ENCODE data around the gene STH.
"Not testable (repeated sequence)": the region's sequence is repeated elsewhere in the genome, so short reads cannot be mapped to it uniquely, and the experiment has no call there.

Gene STH

DNA sequence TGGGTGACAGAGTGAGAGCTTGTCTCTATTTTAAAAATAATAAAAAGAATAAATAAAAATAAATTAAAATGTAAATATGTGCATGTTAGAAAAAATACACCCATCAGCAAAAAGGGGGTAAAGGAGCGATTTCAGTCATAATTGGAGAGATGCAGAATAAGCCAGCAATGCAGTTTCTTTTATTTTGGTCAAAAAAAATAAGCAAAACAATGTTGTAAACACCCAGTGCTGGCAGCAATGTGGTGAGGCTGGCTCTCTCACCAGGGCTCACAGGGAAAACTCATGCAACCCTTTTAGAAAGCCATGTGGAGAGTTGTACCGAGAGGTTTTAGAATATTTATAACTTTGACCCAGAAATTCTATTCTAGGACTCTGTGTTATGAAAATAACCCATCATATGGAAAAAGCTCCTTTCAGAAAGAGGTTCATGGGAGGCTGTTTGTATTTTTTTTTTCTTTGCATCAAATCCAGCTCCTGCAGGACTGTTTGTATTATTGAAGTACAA lies 8.5 kb downstream of the STH start:
- no peak for DNase-seq (ENCODE audit: low spot score)

- no peak for DNase-seq (ENCODE audit: low spot score)
These were observed 9.5 kb downstream of the STH start for GRCh38 chr17:46008591-46008990.

GRCh38 chr17:46009681-46010596 lies 10.9 kb downstream of the STH start:
- DNase-seq (ENCODE audit: low spot score), result peak; percentile 90

DNA sequence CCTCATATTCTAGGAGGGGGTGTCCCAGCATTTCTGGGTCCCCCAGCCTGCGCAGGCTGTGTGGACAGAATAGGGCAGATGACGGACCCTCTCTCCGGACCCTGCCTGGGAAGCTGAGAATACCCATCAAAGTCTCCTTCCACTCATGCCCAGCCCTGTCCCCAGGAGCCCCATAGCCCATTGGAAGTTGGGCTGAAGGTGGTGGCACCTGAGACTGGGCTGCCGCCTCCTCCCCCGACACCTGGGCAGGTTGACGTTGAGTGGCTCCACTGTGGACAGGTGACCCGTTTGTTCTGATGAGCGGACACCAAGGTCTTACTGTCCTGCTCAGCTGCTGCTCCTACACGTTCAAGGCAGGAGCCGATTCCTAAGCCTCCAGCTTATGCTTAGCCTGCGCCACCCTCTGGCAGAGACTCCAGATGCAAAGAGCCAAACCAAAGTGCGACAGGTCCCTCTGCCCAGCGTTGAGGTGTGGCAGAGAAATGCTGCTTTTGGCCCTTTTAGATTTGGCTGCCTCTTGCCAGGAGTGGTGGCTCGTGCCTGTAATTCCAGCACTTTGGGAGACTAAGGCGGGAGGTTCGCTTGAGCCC lies 11.6 kb downstream of the STH start:
- DNase-seq (ENCODE audit: low spot score), result no peak

DNA sequence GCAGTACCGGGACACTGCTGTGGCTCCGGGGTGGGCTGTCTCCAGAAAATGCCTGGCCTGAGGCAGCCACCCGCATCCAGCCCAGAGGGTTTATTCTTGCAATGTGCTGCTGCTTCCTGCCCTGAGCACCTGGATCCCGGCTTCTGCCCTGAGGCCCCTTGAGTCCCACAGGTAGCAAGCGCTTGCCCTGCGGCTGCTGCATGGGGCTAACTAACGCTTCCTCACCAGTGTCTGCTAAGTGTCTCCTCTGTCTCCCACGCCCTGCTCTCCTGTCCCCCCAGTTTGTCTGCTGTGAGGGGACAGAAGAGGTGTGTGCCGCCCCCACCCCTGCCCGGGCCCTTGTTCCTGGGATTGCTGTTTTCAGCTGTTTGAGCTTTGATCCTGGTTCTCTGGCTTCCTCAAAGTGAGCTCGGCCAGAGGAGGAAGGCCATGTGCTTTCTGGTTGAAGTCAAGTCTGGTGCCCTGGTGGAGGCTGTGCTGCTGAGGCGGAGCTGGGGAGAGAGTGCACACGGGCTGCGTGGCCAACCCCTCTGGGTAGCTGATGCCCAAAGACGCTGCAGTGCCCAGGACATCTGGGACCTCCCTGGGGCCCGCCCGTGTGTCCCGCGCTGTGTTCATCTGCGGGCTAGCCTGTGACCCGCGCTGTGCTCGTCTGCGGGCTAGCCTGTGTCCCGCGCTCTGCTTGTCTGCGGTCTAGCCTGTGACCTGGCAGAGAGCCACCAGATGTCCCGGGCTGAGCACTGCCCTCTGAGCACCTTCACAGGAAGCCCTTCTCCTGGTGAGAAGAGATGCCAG lies 12.9 kb downstream of the STH start:
- DNase-seq (ENCODE audit: low spot score), result no peak

DNA sequence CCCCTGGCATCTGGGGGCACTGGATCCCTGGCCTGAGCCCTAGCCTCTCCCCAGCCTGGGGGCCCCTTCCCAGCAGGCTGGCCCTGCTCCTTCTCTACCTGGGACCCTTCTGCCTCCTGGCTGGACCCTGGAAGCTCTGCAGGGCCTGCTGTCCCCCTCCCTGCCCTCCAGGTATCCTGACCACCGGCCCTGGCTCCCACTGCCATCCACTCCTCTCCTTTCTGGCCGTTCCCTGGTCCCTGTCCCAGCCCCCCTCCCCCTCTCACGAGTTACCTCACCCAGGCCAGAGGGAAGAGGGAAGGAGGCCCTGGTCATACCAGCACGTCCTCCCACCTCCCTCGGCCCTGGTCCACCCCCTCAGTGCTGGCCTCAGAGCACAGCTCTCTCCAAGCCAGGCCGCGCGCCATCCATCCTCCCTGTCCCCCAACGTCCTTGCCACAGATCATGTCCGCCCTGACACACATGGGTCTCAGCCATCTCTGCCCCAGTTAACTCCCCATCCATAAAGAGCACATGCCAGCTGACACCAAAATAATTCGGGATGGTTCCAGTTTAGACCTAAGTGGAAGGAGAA lies 13.5 kb downstream of the STH start:
- DNase-seq (ENCODE audit: low spot score), result no peak

GRCh38 chr17:46013127-46013501 lies 14.1 kb downstream of the STH start:
- no peak for DNase-seq (ENCODE audit: low spot score)

- peak; percentile 88 for DNase-seq (ENCODE audit: low spot score)
These were observed 14.6 kb downstream of the STH start for GRCh38 chr17:46013502-46014165.

DNA sequence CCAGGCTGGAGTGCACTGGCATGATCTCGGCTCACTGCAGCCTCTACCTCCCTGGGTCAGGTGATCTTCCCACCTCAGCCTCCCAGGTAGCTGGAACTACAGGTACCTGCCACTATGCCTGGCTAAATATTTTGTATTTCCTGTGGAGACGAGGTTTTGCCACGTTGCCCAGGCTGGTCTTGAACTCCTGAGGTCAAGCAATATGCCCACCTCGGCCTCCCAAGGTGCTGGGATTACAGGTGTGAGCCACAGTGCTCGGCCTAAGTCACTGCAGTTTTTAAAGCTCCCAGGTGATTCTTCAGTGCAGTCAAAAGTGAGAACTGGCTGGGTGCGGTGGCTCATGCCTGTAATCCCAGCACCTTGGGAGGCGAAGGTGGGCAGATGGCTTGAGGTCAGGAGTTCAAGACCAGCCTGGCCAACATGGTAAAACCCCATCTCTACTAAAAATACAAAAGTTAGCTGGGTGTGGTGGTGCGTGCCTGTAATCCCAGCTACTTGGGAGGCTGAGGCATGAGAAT lies 20.4 kb downstream of the STH start:
- DNase-seq (ENCODE audit: low spot score), result not testable (repeated sequence)

DNA sequence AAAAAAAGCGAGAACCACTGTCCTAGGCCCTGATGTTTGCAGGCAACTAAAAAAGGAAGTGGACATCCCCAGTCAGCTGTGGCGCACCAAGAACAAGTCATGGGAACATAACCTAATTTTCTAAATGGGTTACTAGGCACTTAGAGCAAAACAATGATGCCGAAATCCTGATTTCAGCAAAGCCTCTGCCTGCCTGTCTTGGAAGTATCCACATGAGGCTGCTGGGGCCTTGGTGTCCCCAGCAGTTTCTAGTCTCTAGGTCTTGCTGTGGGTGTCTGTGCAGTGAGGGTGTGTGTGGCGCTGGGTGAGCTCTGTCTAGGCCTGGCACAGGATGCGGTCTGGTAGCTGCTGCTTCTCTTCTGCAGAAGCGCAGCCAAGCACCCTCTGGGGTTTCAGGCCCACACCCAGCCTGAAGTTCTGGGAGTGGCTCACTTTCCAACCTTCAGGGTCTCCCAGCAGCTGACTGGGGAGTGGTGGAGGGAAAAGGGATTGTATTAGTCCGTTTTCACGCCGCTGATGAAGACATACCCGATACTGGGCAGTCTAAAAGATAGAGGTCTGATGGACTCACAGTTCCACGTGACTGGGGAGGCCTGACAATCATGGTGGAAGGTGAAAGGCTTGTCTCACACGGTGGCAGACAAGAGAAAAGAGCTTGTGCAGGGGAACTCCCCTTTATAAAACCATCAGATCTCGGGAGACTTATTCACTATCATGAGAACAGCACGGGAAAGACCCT lies 21.1 kb downstream of the STH start:
- DNase-seq (ENCODE audit: low spot score), result no peak

GRCh38 chr17:46020998-46021397 lies 21.9 kb downstream of the STH start:
- no peak for DNase-seq (ENCODE audit: low spot score)

DNA sequence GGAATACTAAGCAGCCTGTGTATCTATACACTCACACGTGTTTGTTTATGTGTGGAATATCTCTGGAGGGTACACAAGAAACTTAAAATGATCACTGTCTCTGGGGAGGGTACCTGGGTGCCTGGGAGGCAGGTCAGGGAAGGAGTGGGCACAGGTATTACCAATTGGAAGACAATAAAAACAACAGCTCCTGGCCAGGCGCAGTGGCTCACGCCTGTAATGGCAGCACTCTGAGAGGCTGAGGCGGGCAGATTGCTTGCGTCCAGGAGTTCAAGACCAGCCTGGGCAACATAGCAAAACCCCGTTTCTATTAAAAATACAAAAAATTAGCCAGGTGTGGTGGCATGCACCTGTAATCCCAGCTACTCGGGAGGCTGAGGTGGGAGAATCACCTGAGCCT lies 24.3 kb downstream of the STH start:
- DNase-seq (ENCODE audit: low spot score), result not testable (repeated sequence)

- DNase-seq (ENCODE audit: low spot score), result no peak
These were observed 24.8 kb downstream of the STH start for GRCh38 chr17:46023783-46024388.

GRCh38 chr17:46024590-46024989 lies 25.5 kb downstream of the STH start:
- no peak for DNase-seq (ENCODE audit: low spot score)

- DNase-seq (ENCODE audit: low spot score), result no peak
These were observed 26.0 kb downstream of the STH start for GRCh38 chr17:46025060-46025459.

GRCh38 chr17:46025510-46026165 lies 26.6 kb downstream of the STH start:
- no peak for DNase-seq (ENCODE audit: low spot score)

- no peak for DNase-seq (ENCODE audit: low spot score)
These were observed 27.4 kb downstream of the STH start for GRCh38 chr17:46026166-46027047.

- no peak for DNase-seq (ENCODE audit: low spot score)
These were observed 28.3 kb downstream of the STH start for GRCh38 chr17:46027048-46027975.

Measured in hepatic stellate cell (primary cell).